Inferior parietal cortex (tissue), 1 donor: ENCODE measurements around the gene SETD2.

Experiments
- DNase-seq: peaks from one replicate; pipeline ENCODE4 v3.0.0-alpha.2; 2016; ENCODE audit errors: extremely low spot score

The SETD2 gene

DNA sequence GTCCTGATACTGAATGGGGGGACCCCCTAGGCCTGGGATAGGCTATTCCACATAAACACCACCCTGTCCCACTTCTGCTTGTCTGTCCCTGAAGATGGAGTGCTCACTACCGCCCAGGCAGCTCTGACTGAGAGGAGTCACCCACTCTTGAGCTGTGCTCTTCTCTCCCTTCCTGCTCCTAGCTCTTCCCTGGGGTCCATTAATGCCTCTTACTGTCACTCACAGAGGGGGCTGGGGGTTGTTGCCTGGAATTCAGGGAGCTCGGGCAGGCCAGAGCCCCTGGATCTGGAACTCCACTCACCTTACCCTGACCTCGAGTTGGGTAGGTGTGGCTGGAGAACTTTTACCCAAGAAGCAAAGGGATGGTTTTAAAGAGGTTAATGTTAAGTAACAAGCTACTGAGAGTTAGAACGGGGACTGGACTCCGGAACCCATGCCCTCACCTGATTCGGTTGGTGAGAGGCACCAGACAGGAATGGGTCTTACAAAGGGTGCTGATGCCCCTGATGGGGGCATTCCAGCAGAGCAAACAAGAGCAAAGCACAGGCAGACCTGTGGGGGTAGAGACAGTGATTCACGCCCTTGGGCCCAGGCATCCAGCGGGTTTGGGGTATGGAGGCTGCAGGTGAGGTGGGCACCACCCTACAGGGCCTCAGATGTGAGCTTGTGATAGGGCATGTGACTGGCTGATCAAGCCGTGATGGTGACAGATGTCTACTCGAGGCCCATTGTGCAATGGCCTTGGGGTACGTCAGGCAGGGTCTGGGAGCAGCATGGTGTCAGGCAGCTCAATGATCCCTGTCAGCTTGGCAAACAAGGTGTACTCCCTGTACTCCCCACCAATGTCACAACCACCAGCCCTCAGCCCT lies 179.1 kb downstream of the SETD2 start:
- DNase-seq, result no peak

- no peak for DNase-seq
Measured at GRCh38 chr3:46982546-46982945, 181.4 kb downstream of the SETD2 start.

- no peak for DNase-seq
Measured at GRCh38 chr3:46981932-46982471, 181.9 kb downstream of the SETD2 start.

DNA sequence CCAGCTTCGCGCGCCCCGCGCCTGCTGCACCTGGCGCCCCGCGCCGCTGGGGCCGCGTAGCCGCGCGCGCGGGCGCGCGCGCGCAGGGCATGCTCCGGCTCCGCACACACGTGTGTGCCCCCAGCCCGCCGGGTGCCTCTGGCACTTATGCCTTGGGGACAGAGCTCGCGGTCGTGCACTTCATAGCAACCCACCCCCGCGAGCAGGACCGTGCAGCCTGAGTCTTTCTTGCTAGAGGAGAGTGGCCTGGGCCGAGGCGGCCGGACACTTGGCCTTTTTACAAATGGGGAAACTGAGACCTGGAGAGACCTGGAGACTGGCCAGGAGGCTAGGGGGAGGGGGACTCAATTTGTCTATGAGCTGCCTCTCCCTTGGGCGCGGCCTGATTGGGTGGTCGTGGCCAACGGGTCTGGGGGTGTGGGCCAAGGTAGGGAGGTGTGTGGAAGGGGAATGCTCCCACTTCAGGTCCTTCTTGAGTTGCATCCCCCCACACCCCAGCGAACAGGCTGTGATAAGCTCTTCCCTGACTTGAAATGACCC lies 183.9 kb downstream of the SETD2 start:
- no peak for DNase-seq

DNA sequence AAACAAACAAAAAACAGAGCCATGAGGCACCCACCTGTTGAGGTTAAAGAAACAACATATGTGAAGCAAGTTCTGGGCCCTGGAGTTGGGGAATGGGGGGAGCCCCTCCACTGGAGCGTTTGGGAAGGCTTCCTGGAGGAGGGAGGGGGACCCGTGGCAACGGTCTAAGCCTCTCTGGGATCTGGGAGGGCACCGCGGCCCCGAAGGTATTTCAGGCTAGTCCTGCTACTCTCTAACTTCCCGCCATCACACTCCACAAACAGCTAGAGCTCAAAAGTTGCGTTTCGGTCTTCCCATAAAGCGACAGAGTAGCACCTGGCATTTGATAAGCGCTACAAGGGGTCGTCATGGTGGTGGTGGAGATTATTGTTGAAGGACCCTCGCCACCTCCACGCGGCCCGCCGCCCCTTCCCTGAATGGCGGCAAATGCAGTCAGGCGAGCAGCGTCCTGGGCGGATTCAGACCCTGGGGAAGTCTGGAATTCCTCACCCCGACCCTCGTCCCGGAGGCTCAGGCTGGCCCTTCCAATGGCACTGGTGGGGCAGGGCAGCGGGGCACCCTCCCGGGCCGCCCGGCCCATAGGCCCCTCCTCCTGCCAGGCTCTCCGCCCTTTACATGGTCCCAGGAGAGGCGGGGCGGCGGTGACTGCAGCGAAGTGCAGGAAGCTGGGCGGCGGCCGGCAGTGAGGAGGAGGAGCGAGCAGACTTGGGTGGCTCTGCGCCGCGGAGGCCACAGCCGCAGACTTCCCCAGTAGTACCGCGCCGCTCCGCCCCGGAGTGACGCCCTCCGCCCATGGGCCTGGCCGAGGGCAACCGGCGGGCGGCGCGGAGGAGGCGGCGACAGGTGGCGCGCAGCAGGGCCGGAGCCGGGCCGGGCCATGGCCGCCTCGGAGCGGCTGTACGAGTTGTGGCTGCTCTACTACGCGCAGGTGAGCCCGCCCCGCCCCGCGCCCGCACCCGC lies 184.6 kb downstream of the SETD2 start, which contains the start of gene NBEAL2:
TSS of gene NBEAL2 (plus strand) at position 682 of the 960 bp plus-strand sequence. CDS start at position 878, 196 bp downstream.
- peak; percentile 67 for DNase-seq

DNA sequence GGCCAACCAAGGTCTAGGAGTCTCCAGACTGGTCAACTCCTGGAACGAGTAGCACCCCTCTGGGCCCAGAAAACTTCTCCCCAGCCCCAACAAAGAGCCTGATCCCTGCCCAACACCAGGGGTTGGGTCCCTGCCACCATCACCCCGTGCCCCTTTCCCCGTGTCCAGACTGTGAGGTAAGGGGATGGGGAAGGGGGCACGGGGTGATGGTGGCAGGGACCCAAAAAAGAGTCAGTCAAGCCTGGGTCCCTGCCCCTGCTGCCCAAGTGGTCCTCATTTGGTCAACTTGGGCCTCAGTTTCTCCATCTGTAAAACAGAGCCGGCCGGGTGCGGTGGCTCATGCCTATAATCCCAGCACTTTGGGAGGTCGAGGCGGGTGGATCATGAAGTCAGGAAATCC lies 185.5 kb downstream of the SETD2 start:
- DNase-seq, result no peak

- DNase-seq, result no peak
Measured at GRCh38 chr3:46977811-46978195, 186.1 kb downstream of the SETD2 start.

- peak; percentile 99 for DNase-seq
Measured at GRCh38 chr3:46976326-46977190, 187.4 kb downstream of the SETD2 start, which contains the start of gene CCDC12. Gene CCDC12, minus strand, starts transcription at chr3:46976745. Its CDS starts 13 bp downstream, at chr3:46976732.

DNA sequence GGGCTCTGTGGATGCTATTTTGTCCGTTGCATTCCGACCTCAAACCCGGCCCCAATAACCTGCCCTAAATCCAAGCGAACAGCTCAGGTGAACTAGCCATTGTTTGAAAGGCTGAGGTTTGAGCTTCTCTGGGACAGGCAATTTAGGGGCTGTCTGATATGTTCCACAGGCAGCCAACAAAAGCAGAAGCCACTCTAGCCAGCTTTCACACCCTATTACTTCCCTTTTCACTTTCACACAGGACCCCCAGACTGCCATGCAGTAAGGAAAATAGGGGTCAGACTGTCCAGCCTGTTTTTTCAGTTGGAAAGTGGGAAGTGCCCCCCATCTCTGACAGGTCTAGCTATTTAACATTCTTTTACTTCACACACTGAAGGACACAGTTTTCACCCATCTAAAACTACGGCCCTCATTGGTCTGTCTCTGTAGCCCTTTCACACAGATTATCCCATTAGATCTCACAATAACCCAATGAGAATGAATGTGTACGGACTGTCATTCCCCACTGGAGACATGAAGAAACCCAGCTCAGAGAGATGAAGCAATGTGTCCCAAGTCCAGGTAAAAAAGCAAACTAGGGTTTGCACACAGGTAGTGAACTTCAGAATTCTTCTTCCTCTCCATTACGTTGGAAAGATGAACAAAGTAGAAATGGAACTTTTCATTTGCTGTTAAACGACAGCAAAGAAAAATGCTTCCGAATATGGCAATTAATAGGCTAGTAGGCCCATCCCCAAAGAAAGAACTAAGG lies 189.3 kb downstream of the SETD2 start:
- DNase-seq, result no peak

DNA sequence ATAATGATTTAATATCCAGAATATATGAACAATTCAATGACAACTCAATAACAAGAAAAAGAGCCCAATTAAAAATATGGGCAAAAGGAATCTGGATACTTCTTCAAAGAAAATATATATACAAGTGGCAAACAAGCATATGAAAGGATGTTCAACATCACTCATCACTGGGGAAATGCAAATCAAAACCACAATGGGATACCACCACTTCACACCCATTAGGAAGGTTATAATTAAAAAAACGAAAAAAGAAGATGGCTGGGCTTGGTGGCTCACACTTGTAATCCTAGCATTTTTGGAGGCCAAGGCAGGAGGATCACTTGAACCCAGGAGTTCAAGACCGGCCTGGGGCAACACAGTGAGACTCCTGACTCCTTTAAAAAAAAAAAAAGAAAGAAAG lies 191.5 kb downstream of the SETD2 start:
- no peak for DNase-seq

DNA sequence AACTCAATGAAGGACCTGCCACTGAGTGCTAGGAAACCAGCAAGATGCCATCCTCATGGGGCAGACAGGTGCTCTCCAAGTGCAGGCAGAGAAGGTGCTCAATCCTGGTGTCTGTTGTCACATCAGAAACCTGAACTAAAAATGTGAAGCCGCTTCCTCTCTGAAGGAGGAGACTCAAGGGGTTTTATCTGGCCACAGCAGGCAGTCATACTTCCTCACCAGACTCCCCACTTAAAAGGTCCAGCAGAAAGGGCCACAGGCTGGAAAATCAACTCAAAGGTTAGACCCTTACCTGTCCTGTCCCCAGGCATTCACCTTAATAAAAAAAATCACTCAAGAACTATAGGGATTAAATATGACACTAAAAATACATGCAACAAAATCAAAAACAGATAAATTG lies 192.2 kb downstream of the SETD2 start:
- no peak for DNase-seq

- DNase-seq, result no peak
Measured at GRCh38 chr3:46971151-46971550, 192.8 kb downstream of the SETD2 start.

- no peak for DNase-seq
Measured at GRCh38 chr3:46970391-46971091, 193.4 kb downstream of the SETD2 start.

GRCh38 chr3:46968783-46969428 lies 195.0 kb downstream of the SETD2 start:
- DNase-seq, result no peak

DNA sequence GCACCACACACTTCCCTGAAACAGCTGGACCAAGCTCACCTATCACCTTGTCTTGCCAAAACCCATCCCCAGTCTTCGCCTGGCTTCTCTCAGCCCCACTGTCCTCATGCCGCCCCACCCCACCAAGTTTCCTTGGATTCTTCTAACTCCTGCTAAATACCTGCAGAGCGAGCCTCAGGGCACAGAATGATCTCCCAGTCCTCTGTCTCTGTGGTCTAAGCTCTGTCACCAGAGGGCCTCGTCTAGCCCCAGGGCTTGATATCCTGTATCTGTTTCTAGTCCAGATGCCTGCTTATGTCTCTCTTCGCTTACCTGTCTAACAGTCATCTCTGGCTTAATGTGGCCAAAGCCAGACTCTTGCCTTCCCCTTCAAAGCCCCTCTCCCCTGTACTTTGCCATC lies 197.1 kb downstream of the SETD2 start:
- no peak for DNase-seq
